Cardiac muscle cell (in vitro differentiated cells and primary cell): ENCODE data around the gene ZNF665. TPM values are rescaled to one million over a fixed set of nuclear protein-coding genes. Genes with fewer than 3 reads are reported as not detected.

ENCODE experiments used
- DNase-seq, 2 donors: peaks; one replicate each; pipeline versions ENCODE4 v3.0.0 to v3.0.0-alpha.2; 2010 to 2017; ENCODE audit warnings: low read depth in 1 of 2, low spot score in 1 of 2
- H3K27ac ChIP-seq: fragments of 200-600 bp; sonication (generic); 2 replicates; pipeline ENCODE4 v1.5.1; 2016
- H3K27me3 ChIP-seq: fragments of 200-600 bp; sonication (generic); 2 replicates; pipeline ENCODE4 v1.6.0; 2016; ENCODE audit warnings: control low read depth
- H3K36me3 ChIP-seq: fragments of 200-600 bp; sonication (generic); 2 replicates; pipeline ENCODE4 v1.5.1; 2016; ENCODE audit warnings: control low read depth
- H3K4me1 ChIP-seq: fragments of 200-600 bp; sonication (generic); 2 replicates; pipeline ENCODE4 v1.8.1; 2017; ENCODE audit warnings: low read depth, mild to moderate bottlenecking, mixed run types
- H3K4me3 ChIP-seq: fragments of 200-600 bp; sonication (generic); 2 replicates; pipeline ENCODE4 v1.5.1; 2016; ENCODE audit warnings: mild to moderate bottlenecking
- H3K9me3 ChIP-seq: fragments of 200-600 bp; sonication (generic); 2 replicates; pipeline ENCODE4 v1.5.1; 2017; ENCODE audit warnings: low read depth, mild to moderate bottlenecking, control low read depth
- CTCF ChIP-seq: IDR thresholded peaks from 2 replicates; pipeline ENCODE4 v1.5.1; 2012; ENCODE audit warnings: low read depth, mild to moderate bottlenecking, low read length
- polyA plus RNA-seq: library from polyadenylated mRNA; unstranded; fragments of >200 nt; fragmentation: Nextera tagmentation; extraction: Ambion mirVana; gene quantifications from 2 replicates; pipeline ENCODE4 v1.2.1, GENCODE V29; 2016
- total RNA-seq: library from RNA; depleted of rRNA; stranded (reverse); fragments of >200 nt; gene quantifications from 2 replicates; pipeline ENCODE4 v1.2.3, GENCODE V29; 2016

The ZNF665 gene
- total and polyA plus RNA-seq, 2 experiments from 2014 or later: 1.4 to 4.1 TPM

GRCh38 chr19:53183146-53183764 lies 9.9 kb downstream of the ZNF665 start:
- Histone ChIP-seq H3K4me3 (no peak overlapping the region), H3K9me3 (no peaks in the 10 kb centered on the region), H3K4me1 (no peaks in the 10 kb centered on the region), H3K27me3 (no peaks in the 10 kb centered on the region), H3K36me3 (peaks cover 2% of the 10 kb centered on the region), H3K27ac (no peak overlapping the region)
- no peak for DNase-seq
- TF ChIP-seq CTCF: no peak

- H3K36me3 ChIP-seq: peaks cover 2% of the 10 kb centered on the region
- TF ChIP-seq CTCF: no peak
- no peaks in the 10 kb centered on the region for H3K9me3 ChIP-seq
- H3K27me3 ChIP-seq: no peaks in the 10 kb centered on the region
- H3K4me3 ChIP-seq: no peak overlapping the region
- H3K27ac ChIP-seq: no peak overlapping the region
- no peak for DNase-seq
- no peaks in the 10 kb centered on the region for H3K4me1 ChIP-seq
These were observed 11.0 kb downstream of the ZNF665 start for GRCh38 chr19:53182202-53182601.

GRCh38 chr19:53177986-53178385 lies 15.2 kb downstream of the ZNF665 start:
- H3K36me3 ChIP-seq: peaks cover 2% of the 10 kb centered on the region

GRCh38 chr19:53172889-53173288 lies 20.3 kb downstream of the ZNF665 start:
- no peak for TF ChIP-seq CTCF
- H3K36me3 ChIP-seq: no peaks in the 10 kb centered on the region
- no peak overlapping the region for H3K27ac ChIP-seq

More at GRCh38 chr19:53177986-53178385, 15.2 kb downstream of the ZNF665 start:
- H3K27ac ChIP-seq: no peak overlapping the region
- H3K4me1 ChIP-seq: no peaks in the 10 kb centered on the region
- H3K4me3 ChIP-seq: no peak overlapping the region
- H3K27me3 ChIP-seq: no peaks in the 10 kb centered on the region
- TF ChIP-seq CTCF: no peak
- DNase-seq: no peak
- H3K9me3 ChIP-seq: no peaks in the 10 kb centered on the region

GRCh38 chr19:53165691-53166091 lies 27.5 kb downstream of the ZNF665 start:
- Histone ChIP-seq H3K36me3 (no peaks in the 10 kb centered on the region), H3K4me3 (no peak overlapping the region), H3K4me1 (no peaks in the 10 kb centered on the region), H3K27ac (no peak overlapping the region), H3K9me3 (peaks cover 4% of the 10 kb centered on the region), H3K27me3 (no peaks in the 10 kb centered on the region)
- no peak for DNase-seq
- TF ChIP-seq CTCF: no peak

More at GRCh38 chr19:53172889-53173288, 20.3 kb downstream of the ZNF665 start:
- Histone ChIP-seq H3K4me1 (no peaks in the 10 kb centered on the region), H3K4me3 (no peak overlapping the region), H3K9me3 (no peaks in the 10 kb centered on the region), H3K27me3 (no peaks in the 10 kb centered on the region)
- DNase-seq: peak in 1 of 2 donors; percentile 27
